ENCODE results near the gene MOB3A. TPM values are rescaled to one million over a fixed set of nuclear protein-coding genes. Genes with fewer than 3 reads are reported as not detected.

Gene MOB3A
- total and polyA plus RNA-seq, 2 of the 8 experiments (the other 6 are each of a cell fraction or from before 2014, with no cell fraction given) = 9.2 to 9.6 TPM

DNA sequence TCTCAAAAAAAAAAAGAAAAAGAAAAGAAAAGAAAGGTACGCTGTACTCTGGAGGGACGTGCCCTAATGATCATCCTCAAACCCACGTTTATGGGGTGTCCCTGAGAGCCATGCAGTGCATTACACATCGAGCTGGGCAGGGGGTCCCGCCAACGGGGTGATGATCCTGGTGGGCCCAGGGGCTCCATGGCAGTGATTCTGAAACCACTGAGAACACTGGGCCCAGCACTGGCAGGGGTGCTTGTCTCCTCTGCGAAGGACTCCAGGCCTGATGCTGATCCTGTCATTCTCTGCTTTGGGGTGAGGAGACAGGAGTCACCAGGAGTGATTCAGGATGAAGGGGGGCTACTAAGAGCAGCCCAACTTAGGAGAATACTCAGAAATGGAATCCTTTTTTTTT, 18.7 kb downstream of the MOB3A start:
- CTCF ChIA-PET (ENCODE audit: partially characterized antibody) = interaction anchor here (1.4 to 2.0 kb wide), 3 partner anchors 7 to 177 kb away, joined by 3 to 4 read pairs (median 3); no protein-coding TSS in a partner anchor

More for the DNA sequence above, 18.7 kb downstream of the MOB3A start:
- no peak for FAIRE-seq
- H2AFZ ChIP-seq (ENCODE audit: low read length) = no peak overlapping the region
- H4K20me1 ChIP-seq (replicated peaks in 1 of 2; ENCODE audit: control insufficient read depth in 1 of 2, insufficient read depth in 2 of 2, low read length in 2 of 2) = no peaks in the 10 kb centered on the region
- H3K56ac ChIP-seq (replicated peaks; ENCODE audit: insufficient read length, low read depth, low read length) = no peak overlapping the region
- WGBS, 2 experiments (ENCODE audit: extremely low coverage in 1 of 2, insufficient coverage in 1 of 2, insufficient read length in 1 of 2, insufficient replicate concordance in 2 of 2, low coverage in 1 of 2, low lambda C conversion rate in 2 of 2, missing lambda C conversion rate in 1 of 2) = 86% methylated on average over 7 of the region's 7 CpGs; no CpG with 5 or more reads in 1 of the 2 experiments
- H4K5ac ChIP-seq (ENCODE audit: insufficient read length, low read depth, low read length) = no peak overlapping the region
- no peaks in the 10 kb centered on the region for H3K27me3 ChIP-seq (replicated peaks in 1 of 4; ENCODE audit: control insufficient read depth in 3 of 4, extremely low read depth in 1 of 4, insufficient read depth in 3 of 4, low read length in 3 of 4)
- no peaks in the 10 kb centered on the region for H3K79me2 ChIP-seq (ENCODE audit: control insufficient read depth in 1 of 2, insufficient read depth in 2 of 2, low read length in 2 of 2)
- H3K18ac ChIP-seq (ENCODE audit: extremely low read depth, low read length) = no peak overlapping the region
- no peak overlapping the region for H2BK12ac ChIP-seq (ENCODE audit: low read depth, low read length)
- no peak overlapping the region for H4K91ac ChIP-seq (replicated peaks; ENCODE audit: insufficient read length, low read length)
- no peak for DNase-seq (ENCODE audit: low read depth in 1 of 2, low spot score in 2 of 2)
- POLR2A ChIA-PET (ENCODE audit: partially characterized antibody) = interaction anchor here (1.6 kb wide), 1 partner anchor 45 kb away, joined by 3 read pairs; no protein-coding TSS in a partner anchor
- no peak overlapping the region for H2BK120ac ChIP-seq (replicated peaks; ENCODE audit: low read depth, low read length)
- no peak overlapping the region for H3K14ac ChIP-seq (ENCODE audit: insufficient read length)
- H2BK15ac ChIP-seq (ENCODE audit: low read length) = no peak overlapping the region
- H3K27ac ChIP-seq (ENCODE audit: low read depth, low read length) = no peak overlapping the region
- peaks cover 0 to 3% (median 0%) of the 10 kb centered on the region in 4 experiments; a peak in 3 of 8 replicates for H3K36me3 ChIP-seq (ENCODE audit: control insufficient read depth in 2 of 4, insufficient read depth in 4 of 4, low read length in 3 of 4)
- H3K4me1 ChIP-seq (replicated peaks in 1 of 4; ENCODE audit: control insufficient read depth in 3 of 4, insufficient read depth in 4 of 4, low read length in 3 of 4) = no peaks in the 10 kb centered on the region
- H3K4me3 ChIP-seq (ENCODE audit: extremely low read depth in 1 of 4, insufficient read depth in 2 of 4, low read depth in 3 of 4, low read length in 4 of 4) = no peak overlapping the region
- H3K23me2 ChIP-seq (ENCODE audit: low read depth, low read length) = no peaks in the 10 kb centered on the region
- no peak overlapping the region for H2AK5ac ChIP-seq (ENCODE audit: low read depth, low read length)
- H3K79me1 ChIP-seq (ENCODE audit: low read depth, low read length) = no peaks in the 10 kb centered on the region
- H2BK20ac ChIP-seq (ENCODE audit: low read length) = no peak overlapping the region
- no peak overlapping the region for H3K9ac ChIP-seq (replicated peaks in 1 of 4; ENCODE audit: extremely low read depth in 1 of 4, low read depth in 3 of 4, low read length in 3 of 4)
- no peak overlapping the region for H3K4ac ChIP-seq (replicated peaks; ENCODE audit: insufficient read length, low read depth, low read length)
- H3K4me2 ChIP-seq (ENCODE audit: insufficient read depth in 1 of 2, low read depth in 2 of 2, low read length in 2 of 2) = no peak overlapping the region
- no peak overlapping the region for H2BK5ac ChIP-seq (ENCODE audit: low read depth, low read length)
- H4K8ac ChIP-seq (ENCODE audit: extremely low read depth, insufficient read depth, low read length) = no peak overlapping the region
- TF ChIP-seq, protein P1, sequence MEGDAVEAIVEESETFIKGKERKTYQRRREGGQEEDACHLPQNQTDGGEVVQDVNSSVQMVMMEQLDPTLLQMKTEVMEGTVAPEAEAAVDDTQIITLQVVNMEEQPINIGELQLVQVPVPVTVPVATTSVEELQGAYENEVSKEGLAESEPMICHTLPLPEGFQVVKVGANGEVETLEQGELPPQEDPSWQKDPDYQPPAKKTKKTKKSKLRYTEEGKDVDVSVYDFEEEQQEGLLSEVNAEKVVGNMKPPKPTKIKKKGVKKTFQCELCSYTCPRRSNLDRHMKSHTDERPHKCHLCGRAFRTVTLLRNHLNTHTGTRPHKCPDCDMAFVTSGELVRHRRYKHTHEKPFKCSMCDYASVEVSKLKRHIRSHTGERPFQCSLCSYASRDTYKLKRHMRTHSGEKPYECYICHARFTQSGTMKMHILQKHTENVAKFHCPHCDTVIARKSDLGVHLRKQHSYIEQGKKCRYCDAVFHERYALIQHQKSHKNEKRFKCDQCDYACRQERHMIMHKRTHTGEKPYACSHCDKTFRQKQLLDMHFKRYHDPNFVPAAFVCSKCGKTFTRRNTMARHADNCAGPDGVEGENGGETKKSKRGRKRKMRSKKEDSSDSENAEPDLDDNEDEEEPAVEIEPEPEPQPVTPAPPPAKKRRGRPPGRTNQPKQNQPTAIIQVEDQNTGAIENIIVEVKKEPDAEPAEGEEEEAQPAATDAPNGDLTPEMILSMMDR (IDR thresholded peaks at IDR 0.05; ENCODE audit: control extremely low read depth in 1 of 3, insufficient read depth in 1 of 3, low read depth in 1 of 3, low read length in 3 of 3) = no peak
- TF ChIP-seq RBBP5 (IDR thresholded peaks at IDR 0.05; ENCODE audit: borderline replicate concordance, low read depth, low read length) = no peak
- TF ChIP-seq CTBP2 (IDR thresholded peaks at IDR 0.05; ENCODE audit: borderline replicate concordance, insufficient read depth, insufficient read length, low read length) = no peak
- no peak for TF ChIP-seq CHD1 (IDR thresholded peaks at IDR 0.05; ENCODE audit: low read depth, low read length)
- TF ChIP-seq CBX8 (IDR thresholded peaks at IDR 0.05; ENCODE audit: borderline replicate concordance, low read depth, low read length) = no peak
- TF ChIP-seq JUND (IDR thresholded peaks at IDR 0.05; ENCODE audit: low read length) = no peak
- TF ChIP-seq YY1 (IDR thresholded peaks at IDR 0.05; ENCODE audit: low read depth, low read length) = no peak
- TF ChIP-seq PHF8 (conservative IDR thresholded peaks at IDR 0.05; ENCODE audit: low read depth, low read length) = no peak
- no peak for TF ChIP-seq NRF1 (IDR thresholded peaks at IDR 0.05; ENCODE audit: low read depth, low read length)
- H3K9me3 ChIP-seq (ENCODE audit: insufficient read depth in 2 of 2, low read depth in 1 of 2, low read length in 1 of 2) = no peaks in the 10 kb centered on the region
- no peak overlapping the region for H3K23ac ChIP-seq (ENCODE audit: insufficient read length)

Data from H1 (cell line).